IMR-90 (cell line): Measurements from ENCODE around the gene EMILIN2. TPM values are rescaled to one million over a fixed set of nuclear protein-coding genes. Genes with fewer than 3 reads are reported as not detected.
"Not testable (repeated sequence)": the region's sequence is repeated elsewhere in the genome, so short reads cannot be mapped to it uniquely, and the experiment has no call there.

Experiments
- ATAC-seq: fragments of 200-7000 bp; cut with Tn5 transposase; 2 replicates; pipeline ENCODE4 v1.9.1; 2020; ENCODE audit warnings: low read depth, mild to moderate bottlenecking, moderate library complexity
- BruUV-seq: library from RNA; stranded (reverse); fragments of 400-500 nt; replicated peaks from 2 replicates; lab custom pipeline; 2021; lab: Mats Ljungman, UMichigan
- CTCF ChIA-PET: fragments of 300-600 bp; formaldehyde crosslinking; extraction: SDS; loops from one replicate; lab custom pipeline; 2021; ENCODE audit warnings: antibody characterized with exemption; lab: Yijun Ruan, JAX
- POLR2A ChIA-PET: fragments of 300-600 bp; sonication (Branson Sonifier 250); formaldehyde crosslinking; loops from one replicate; lab custom pipeline; 2022; ENCODE audit warnings: antibody characterized with exemption; ENCODE audit not compliant: unreplicated experiment; lab: Charles Lee
- DNase-seq: peaks from one replicate; pipeline ENCODE4 v3.0.0; 2013
- H2AFZ ChIP-seq: replicated peaks from 2 replicates; pipeline ENCODE3; 2013; ENCODE audit warnings: low read length, mild to moderate bottlenecking; ENCODE audit not compliant: poor library complexity
- H2AK5ac ChIP-seq: 2 replicates; pipeline ENCODE4 v1.6.1; 2013; ENCODE audit warnings: low read depth, low read length, inconsistent platforms
- H2AK9ac ChIP-seq: replicated peaks from 2 replicates; pipeline ENCODE3; 2013; ENCODE audit warnings: mild to moderate bottlenecking, low read depth, low read length, moderate library complexity; ENCODE audit not compliant: poor library complexity
- H2BK120ac ChIP-seq: 2 replicates; pipeline ENCODE4 v1.6.1; 2013; ENCODE audit warnings: low read depth, low read length, inconsistent platforms
- H2BK15ac ChIP-seq: 3 replicates; pipeline ENCODE4 v1.6.1; 2013; ENCODE audit warnings: low read depth, low read length, inconsistent platforms
- H2BK20ac ChIP-seq: 2 replicates; pipeline ENCODE4 v1.6.1; 2013; ENCODE audit warnings: low read depth, mild to moderate bottlenecking, inconsistent platforms, low read length, moderate library complexity
- H2BK5ac ChIP-seq: 2 replicates; pipeline ENCODE4 v1.6.1; 2013; ENCODE audit warnings: mild to moderate bottlenecking, low read depth, low read length, inconsistent platforms; ENCODE audit not compliant: poor library complexity, severe bottlenecking
- H3K14ac ChIP-seq: replicated peaks from 2 replicates; pipeline ENCODE4 v1.6.1; 2013; ENCODE audit warnings: low read depth, low read length, inconsistent platforms
- H3K18ac ChIP-seq: 2 replicates; pipeline ENCODE4 v1.6.1; 2013; ENCODE audit warnings: low read depth, low read length, control low read depth
- H3K23ac ChIP-seq: 2 replicates; pipeline ENCODE4 v1.6.1; 2013; ENCODE audit warnings: low read depth, low read length, inconsistent platforms
- H3K27ac ChIP-seq: 2 replicates; pipeline ENCODE4 v1.5.1; 2013; ENCODE audit warnings: mild to moderate bottlenecking, control low read depth, low read length; ENCODE audit not compliant: insufficient read depth
- H3K27me3 ChIP-seq: 2 replicates; pipeline ENCODE4 v1.6.1; 2013; ENCODE audit warnings: low read length; ENCODE audit not compliant: control insufficient read depth, insufficient read depth
- H3K36me3 ChIP-seq: 2 replicates; pipeline ENCODE4 v1.6.1; 2013; ENCODE audit warnings: low read length, mixed read lengths; ENCODE audit not compliant: control insufficient read depth, insufficient read depth
- H3K4ac ChIP-seq: 2 replicates; pipeline ENCODE4 v1.6.1; 2013; ENCODE audit warnings: low read depth, low read length, inconsistent platforms
- H3K4me1 ChIP-seq: 2 replicates; pipeline ENCODE4 v1.6.1; 2013; ENCODE audit warnings: low read length, mixed read lengths; ENCODE audit not compliant: control insufficient read depth, insufficient read depth
- H3K4me2 ChIP-seq: 2 replicates; pipeline ENCODE4 v1.6.1; 2013; ENCODE audit warnings: low read depth, mild to moderate bottlenecking, control low read depth, low read length, moderate library complexity
- H3K4me3 ChIP-seq: 2 replicates; pipeline ENCODE4 v1.5.1; 2013; ENCODE audit warnings: low read depth, mild to moderate bottlenecking, control low read depth, low read length, moderate library complexity; ENCODE audit not compliant: insufficient read depth
- H3K56ac ChIP-seq: 2 replicates; pipeline ENCODE4 v1.6.1; 2013; ENCODE audit warnings: low read length, inconsistent platforms; ENCODE audit not compliant: insufficient read depth; ENCODE audit errors: extremely low read depth
- H3K79me1 ChIP-seq, 2 experiments: 2 replicates each; pipeline ENCODE4 v1.6.1; 2013; ENCODE audit warnings: low read length in 2 of 2, inconsistent platforms in 1 of 2, low read depth in 1 of 2
- H3K9ac ChIP-seq: 2 replicates; pipeline ENCODE4 v1.6.1; 2013; ENCODE audit warnings: low read depth, low read length, control low read depth
- H3K9me1 ChIP-seq: 2 replicates; pipeline ENCODE4 v1.6.1; 2013; ENCODE audit warnings: low read length, inconsistent platforms; ENCODE audit not compliant: insufficient read depth
- H3K9me3 ChIP-seq: 2 replicates; pipeline ENCODE4 v1.6.1; 2013; ENCODE audit warnings: low read length; ENCODE audit not compliant: control insufficient read depth, insufficient read depth
- H4K20me1 ChIP-seq: 2 replicates; pipeline ENCODE4 v1.6.1; 2013; ENCODE audit warnings: low read length, inconsistent platforms; ENCODE audit not compliant: insufficient read depth
- H4K5ac ChIP-seq: 2 replicates; pipeline ENCODE4 v1.6.1; 2013; ENCODE audit warnings: mild to moderate bottlenecking, low read depth, low read length, control low read depth
- H4K8ac ChIP-seq, 2 experiments: 2 replicates each; pipeline ENCODE4 v1.6.1; 2013; ENCODE audit warnings: low read depth in 2 of 2, low read length in 2 of 2, control low read depth in 1 of 2, inconsistent platforms in 1 of 2
- H4K91ac ChIP-seq: 2 replicates; pipeline ENCODE4 v1.6.1; 2013; ENCODE audit warnings: low read depth, low read length, inconsistent platforms; ENCODE audit not compliant: insufficient read depth
- WGBS, 2 experiments: methylation state at CpG; one replicate each; pipeline versions ENCODE4 v1.1.5 to v1.1.7; 2013; ENCODE audit warnings: missing lambda C conversion rate in 2 of 2; ENCODE audit not compliant: insufficient read length in 1 of 2; ENCODE audit errors: extremely low coverage in 2 of 2; 5-methylcytosine and 5-hydroxymethylcytosine counted together
- dilution Hi-C: fragments of 300-500 bp; cut with HindIII; formaldehyde crosslinking; loops from one replicate; pipeline ENCODE4 v1.14.3; 2018; ENCODE audit warnings: low sequenced_read_pairs; ENCODE audit not compliant: unreplicated experiment
- in situ Hi-C: fragments of 300-500 bp; cut with MboI; formaldehyde crosslinking; loops from 3 replicates; pipeline ENCODE4 v1.14.3; 2019; ENCODE audit warnings: low sequenced_read_pairs, inconsistent platforms, mixed read lengths
- intact Hi-C: fragments of 100-400 bp; cut with micrococcal nuclease; formaldehyde crosslinking; loops from 2 replicates; pipeline ENCODE4 v1.10.0; 2022
- polyA plus RNA-seq, 3 experiments: library from polyadenylated mRNA; depleted of rRNA; stranded (reverse); fragments of >200 nt; gene quantifications; 2 replicates each; pipeline ENCODE4 v1.2.3, GENCODE V29; 2012; ENCODE audit warnings: low replicate concordance in 1 of 3
- total RNA-seq: library from RNA; depleted of rRNA; stranded (reverse); fragments of >200 nt; gene quantifications from 2 replicates; pipeline ENCODE4 v1.2.3, GENCODE V29; 2012

The EMILIN2 gene
- total and polyA plus RNA-seq, 2 of the 4 experiments (the other 2 are of a cell fraction), result under 0.01 to 0.14 TPM

DNA sequence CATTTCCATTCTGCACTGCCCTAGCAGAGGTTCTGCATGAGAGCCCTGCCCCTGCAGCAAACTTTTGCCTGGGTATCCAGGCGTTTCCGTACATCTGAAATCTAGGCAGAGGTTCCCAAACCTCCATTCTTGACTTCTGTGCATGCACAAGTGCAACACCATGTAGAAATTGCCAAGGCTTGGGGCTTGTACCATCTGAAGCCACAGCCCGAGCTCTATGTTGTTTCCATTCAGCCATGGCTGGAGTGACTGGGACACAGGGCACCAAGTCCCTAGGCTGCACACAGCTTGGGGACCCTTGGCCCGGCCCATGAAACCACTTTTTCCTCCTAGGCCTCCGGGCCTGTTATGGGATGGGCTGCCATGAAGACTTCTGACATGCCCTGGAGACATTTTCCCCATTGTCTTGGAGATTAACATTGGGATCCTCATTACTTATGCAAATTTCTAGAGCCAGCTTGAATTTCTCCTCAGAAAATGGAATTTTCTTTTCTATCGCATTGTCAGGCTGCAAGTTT lies 37.1 kb upstream of the EMILIN2 start:
- H3K4me1 ChIP-seq, H3K36me3 ChIP-seq, H2BK15ac ChIP-seq, H4K8ac ChIP-seq, H3K4ac ChIP-seq, BruUV-seq, H3K4me2 ChIP-seq, H3K27ac ChIP-seq, H4K5ac ChIP-seq, H2AFZ ChIP-seq, H3K4me3 ChIP-seq, H3K9ac ChIP-seq, DNase-seq, dilution Hi-C loops, H3K56ac ChIP-seq, ATAC-seq, H3K14ac ChIP-seq, H3K79me1 ChIP-seq, H3K23ac ChIP-seq, H4K91ac ChIP-seq, H2BK5ac ChIP-seq, H2BK120ac ChIP-seq, H2BK20ac ChIP-seq, H3K27me3 ChIP-seq, H3K18ac ChIP-seq, H2AK9ac ChIP-seq, POLR2A ChIA-PET, in situ Hi-C loops, H4K20me1 ChIP-seq, H2AK5ac ChIP-seq, H3K9me1 ChIP-seq, H3K9me3 ChIP-seq: not testable (repeated sequence)
- CTCF ChIA-PET, result interaction anchor here (0.7 kb wide), 1 partner anchor 469 kb away, joined by 5 read pairs; no protein-coding TSS in a partner anchor
- intact Hi-C loops, result loop anchor here (5.0 to 10.0 kb wide), 2 partner anchors 93 to 435 kb away; partner anchors contain the start of gene MYL12A
- WGBS, 2 experiments, result 90% methylated on average over 2 of the region's 6 CpGs; no CpG with 5 or more reads in 1 of the 2 experiments
